HepG2 (cell line): Measurements from ENCODE around the gene WDR18. TPM values are rescaled to one million over a fixed set of nuclear protein-coding genes. Genes with fewer than 3 reads are reported as not detected.
A peak's percentile ranks its signal among the peaks of the same experiment; 100 is the strongest.

Source experiments
- CENPBD1 ChIP-seq: sonication (generic); formaldehyde crosslinking; IDR thresholded peaks from 2 replicates; pipeline ENCODE4 v1.8.0; 2022; ENCODE audit warnings: missing genetic modification reagents, low read depth, mild to moderate bottlenecking, borderline replicate concordance
- EP300 ChIP-seq, 3 experiments: sonication (generic) in 1 of 3; formaldehyde crosslinking in 1 of 3; IDR thresholded peaks; 2 replicates each; pipeline versions ENCODE4 v1.5.1 to v1.6.1; 2011 to 2020; ENCODE audit warnings: low read depth in 2 of 3, low read length in 2 of 3, borderline replicate concordance in 1 of 3, improper control_type of control experiment in 1 of 3, mild to moderate bottlenecking in 1 of 3, missing genetic modification reagents in 1 of 3, moderate library complexity in 1 of 3
- ERF ChIP-seq: IDR thresholded peaks from 2 replicates; pipeline ENCODE4 v1.6.1; 2018; ENCODE audit warnings: missing biosample characterization, missing genetic modification reagents
- FLYWCH1 ChIP-seq: sonication (generic); formaldehyde crosslinking; IDR thresholded peaks from 2 replicates; pipeline ENCODE4 v1.8.1; 2023; ENCODE audit warnings: mild to moderate bottlenecking, missing genetic modification reagents
- HDAC6 ChIP-seq: fragments of 200-600 bp; sonication (generic); IDR thresholded peaks from 2 replicates; pipeline ENCODE4 v1.7.0; 2017; ENCODE audit warnings: mild to moderate bottlenecking, antibody characterized with exemption, low read length, low read depth
- LRRFIP1 ChIP-seq: sonication (generic); formaldehyde crosslinking; conservative IDR thresholded peaks from 2 replicates; pipeline ENCODE4 v1.4.0; 2020; ENCODE audit warnings: missing genetic modification reagents
- MEIS1 ChIP-seq: sonication (generic); formaldehyde crosslinking; IDR thresholded peaks from 2 replicates; pipeline ENCODE4 v1.9.0; 2021; ENCODE audit warnings: mild to moderate bottlenecking, missing genetic modification reagents, moderate library complexity, borderline replicate concordance
- PCBP2 ChIP-seq: fragments of 200-400 bp; formaldehyde crosslinking; optimal IDR thresholded peaks from 2 replicates; pipeline ENCODE3; 2018; ENCODE audit warnings: low read length, low read depth; ENCODE audit not compliant: poor library complexity, severe bottlenecking
- PRMT3 ChIP-seq: sonication (generic); formaldehyde crosslinking; IDR thresholded peaks from 2 replicates; pipeline ENCODE4 v1.8.1; 2022; ENCODE audit warnings: low read depth, mild to moderate bottlenecking, moderate library complexity, missing genetic modification reagents, borderline replicate concordance
- SNAPC2 ChIP-seq: sonication (generic); formaldehyde crosslinking; IDR thresholded peaks from 2 replicates; pipeline ENCODE4 v1.8.1; 2022; ENCODE audit warnings: mild to moderate bottlenecking, missing genetic modification reagents
- ZBTB4 ChIP-seq: sonication (generic); formaldehyde crosslinking; IDR thresholded peaks from 2 replicates; pipeline ENCODE4 v1.4.0; 2020; ENCODE audit warnings: missing genetic modification reagents, mild to moderate bottlenecking, borderline replicate concordance
- ZMYM3 ChIP-seq: sonication (generic); formaldehyde crosslinking; IDR thresholded peaks from 2 replicates; pipeline ENCODE4 v1.5.1; 2020; ENCODE audit warnings: mild to moderate bottlenecking, missing genetic modification reagents
- ZNF484 ChIP-seq: sonication (generic); formaldehyde crosslinking; IDR thresholded peaks from 2 replicates; pipeline ENCODE4 v1.5.1; 2020; ENCODE audit warnings: mild to moderate bottlenecking, low read depth, missing genetic modification reagents, borderline replicate concordance
- ZNF749 ChIP-seq: sonication (generic); formaldehyde crosslinking; IDR thresholded peaks from 2 replicates; pipeline ENCODE4 v1.8.0; 2022; ENCODE audit warnings: mild to moderate bottlenecking, missing genetic modification reagents, moderate library complexity, borderline replicate concordance
- ZNF784 ChIP-seq: sonication (generic); formaldehyde crosslinking; IDR thresholded peaks from 2 replicates; pipeline ENCODE4 v1.5.1; 2020; ENCODE audit warnings: missing genetic modification reagents, mild to moderate bottlenecking, borderline replicate concordance
- ZNF816 ChIP-seq: sonication (generic); formaldehyde crosslinking; IDR thresholded peaks from 2 replicates; pipeline ENCODE4 v1.8.0; 2022; ENCODE audit warnings: missing genetic modification reagents, mild to moderate bottlenecking, borderline replicate concordance
- polyA plus RNA-seq, 8 experiments: library from polyadenylated mRNA; depleted of rRNA in 3 of 8; stranded (reverse) in 7 of 8; unstranded in 1 of 8; fragments of >200 nt; fragmentation: Illumina TruSeq in 4 of 8; extraction: Trizol in 4 of 8; gene quantifications; 2 replicates each; pipeline versions ENCODE4 v1.2.1 to v1.2.3, GENCODE V29; 2011 to 2016; ENCODE audit warnings: low read depth in 4 of 8, missing spikeins in 1 of 8, mixed read lengths in 1 of 8; ENCODE audit not compliant: insufficient read depth in 1 of 8
- total RNA-seq, 5 experiments: library from RNA; depleted of rRNA; stranded (reverse); fragments of >200 nt; fragmentation: Illumina TruSeq; extraction: Trizol; gene quantifications; 2 replicates each; pipeline ENCODE4 v1.2.3, GENCODE V29; 2016; ENCODE audit warnings: low read depth in 1 of 5

The WDR18 gene
- total and polyA plus RNA-seq, 2 of the 13 experiments (the other 11 are each of a cell fraction or from before 2014, with no cell fraction given) = 36.4 to 47.6 TPM

GRCh38 chr19:1026783-1027649, 42.9 kb downstream of the WDR18 start (continued):
- no peak for TF ChIP-seq ZBTB4 (CRISPR knock-in tag)
- no peak for TF ChIP-seq PRMT3
- TF ChIP-seq ERF (CRISPR knock-in tag) = no peak
- TF ChIP-seq ZNF816 (CRISPR knock-in tag) = no peak
- TF ChIP-seq LRRFIP1 (CRISPR knock-in tag) = no peak
- TF ChIP-seq SNAPC2 (CRISPR knock-in tag) = no peak
- TF ChIP-seq ZNF784 = no peak
- TF ChIP-seq MEIS1 (CRISPR knock-in tag) = no peak
- peak; percentile 74; the same call in 1 of the 2 replicates for TF ChIP-seq FLYWCH1
- no peak for TF ChIP-seq CENPBD1 (CRISPR knock-in tag)
- TF ChIP-seq EP300 (IDR thresholded peaks at IDR 0.05; ENCODE audit: low read depth in 2 of 2, low read length in 2 of 2) = no peak
- no peak for TF ChIP-seq EP300 (CRISPR knock-in tag; IDR thresholded peaks at IDR 0.05; ENCODE audit: borderline replicate concordance)
- TF ChIP-seq ZNF484 (CRISPR knock-in tag) = no peak
- TF ChIP-seq PCBP2 = no peak
- no peak for TF ChIP-seq ZMYM3 (CRISPR knock-in tag)
- 0 out of 2 replicates have a peak, but pooled peaks have one; percentile 29 for TF ChIP-seq ZNF749
- no peak for TF ChIP-seq HDAC6
